ENCODE measurements around the gene FBN2.

The FBN2 gene

DNA sequence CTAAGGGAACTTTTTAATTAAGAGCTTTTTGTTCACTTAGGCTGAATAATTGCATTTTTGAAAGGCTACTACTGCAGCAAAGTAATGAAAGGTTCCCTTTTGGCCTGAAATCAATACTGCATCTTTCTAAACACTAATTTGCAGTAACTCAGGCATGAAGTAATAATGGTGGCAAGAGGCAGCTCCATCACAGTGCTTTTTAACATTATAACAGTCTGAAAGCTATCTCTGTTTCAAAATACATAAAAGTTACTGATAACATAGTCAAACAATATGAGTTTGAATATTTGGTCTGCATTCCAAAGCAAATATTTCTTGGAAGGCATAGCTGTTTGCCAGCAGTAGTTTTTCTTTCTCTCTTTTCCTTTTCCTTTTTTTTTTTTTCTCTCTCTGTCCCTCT lies 113.4 kb downstream of the FBN2 start:
- no peak overlapping the region for H3K4me2 ChIP-seq
- H3K9ac ChIP-seq = no peak overlapping the region
- TF ChIP-seq, protein P1, sequence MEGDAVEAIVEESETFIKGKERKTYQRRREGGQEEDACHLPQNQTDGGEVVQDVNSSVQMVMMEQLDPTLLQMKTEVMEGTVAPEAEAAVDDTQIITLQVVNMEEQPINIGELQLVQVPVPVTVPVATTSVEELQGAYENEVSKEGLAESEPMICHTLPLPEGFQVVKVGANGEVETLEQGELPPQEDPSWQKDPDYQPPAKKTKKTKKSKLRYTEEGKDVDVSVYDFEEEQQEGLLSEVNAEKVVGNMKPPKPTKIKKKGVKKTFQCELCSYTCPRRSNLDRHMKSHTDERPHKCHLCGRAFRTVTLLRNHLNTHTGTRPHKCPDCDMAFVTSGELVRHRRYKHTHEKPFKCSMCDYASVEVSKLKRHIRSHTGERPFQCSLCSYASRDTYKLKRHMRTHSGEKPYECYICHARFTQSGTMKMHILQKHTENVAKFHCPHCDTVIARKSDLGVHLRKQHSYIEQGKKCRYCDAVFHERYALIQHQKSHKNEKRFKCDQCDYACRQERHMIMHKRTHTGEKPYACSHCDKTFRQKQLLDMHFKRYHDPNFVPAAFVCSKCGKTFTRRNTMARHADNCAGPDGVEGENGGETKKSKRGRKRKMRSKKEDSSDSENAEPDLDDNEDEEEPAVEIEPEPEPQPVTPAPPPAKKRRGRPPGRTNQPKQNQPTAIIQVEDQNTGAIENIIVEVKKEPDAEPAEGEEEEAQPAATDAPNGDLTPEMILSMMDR (conservative IDR thresholded peaks at IDR 0.05; ENCODE audit: low read depth, low read length) = no peak
- no peaks in the 10 kb centered on the region for H3K36me3 ChIP-seq (ENCODE audit: insufficient read depth)
- no peak overlapping the region for H3K27ac ChIP-seq
- no peaks in the 10 kb centered on the region for H3K79me2 ChIP-seq (ENCODE audit: insufficient read depth, low read depth)
- H4K20me1 ChIP-seq (ENCODE audit: insufficient read depth) = no peaks in the 10 kb centered on the region
- H3K27me3 ChIP-seq (ENCODE audit: insufficient read depth, low read depth) = no peaks in the 10 kb centered on the region
- H3K4me1 ChIP-seq (ENCODE audit: low read depth, poor library complexity, severe bottlenecking) = no peaks in the 10 kb centered on the region
- no peak overlapping the region for H2AFZ ChIP-seq (ENCODE audit: low read depth)
- no peak overlapping the region for H3K4me3 ChIP-seq (IDR thresholded peaks at IDR 0.05; ENCODE audit: insufficient read depth, low read depth, low read length)

DNA sequence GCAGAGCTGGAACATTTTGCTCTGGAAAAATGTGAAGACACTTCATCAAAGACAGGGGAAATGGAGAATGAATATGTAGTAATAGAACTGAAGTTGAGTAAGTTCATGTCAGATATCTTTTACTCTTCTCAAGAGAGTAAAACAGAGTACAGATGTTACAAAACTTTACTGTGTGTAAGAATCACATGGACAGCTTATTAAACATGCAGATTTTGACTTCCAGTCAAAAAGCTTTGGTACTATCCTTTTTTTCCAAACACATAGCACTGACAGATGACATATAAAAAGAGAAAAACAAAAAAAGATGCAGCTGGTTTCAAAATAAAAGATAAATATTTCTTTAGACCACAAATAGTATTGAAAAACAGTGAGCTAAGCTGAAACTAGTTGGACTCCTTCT lies 115.4 kb downstream of the FBN2 start:
- Histone ChIP-seq H3K4me1 (ENCODE audit: low read depth, poor library complexity, severe bottlenecking) (no peaks in the 10 kb centered on the region), H2AFZ (ENCODE audit: low read depth) (no peak overlapping the region), H3K36me3 (ENCODE audit: insufficient read depth) (no peaks in the 10 kb centered on the region), H3K27ac (no peak overlapping the region), H3K4me3 (IDR thresholded peaks at IDR 0.05; ENCODE audit: insufficient read depth, low read depth, low read length) (no peak overlapping the region), H3K27me3 (ENCODE audit: insufficient read depth, low read depth) (no peaks in the 10 kb centered on the region), H3K4me2 (no peak overlapping the region), H3K9ac (no peak overlapping the region), H4K20me1 (ENCODE audit: insufficient read depth) (no peaks in the 10 kb centered on the region), H3K79me2 (ENCODE audit: insufficient read depth, low read depth) (no peaks in the 10 kb centered on the region)
- TF ChIP-seq, protein P1 (conservative IDR thresholded peaks at IDR 0.05; ENCODE audit: low read depth, low read length) = no peak

DNA sequence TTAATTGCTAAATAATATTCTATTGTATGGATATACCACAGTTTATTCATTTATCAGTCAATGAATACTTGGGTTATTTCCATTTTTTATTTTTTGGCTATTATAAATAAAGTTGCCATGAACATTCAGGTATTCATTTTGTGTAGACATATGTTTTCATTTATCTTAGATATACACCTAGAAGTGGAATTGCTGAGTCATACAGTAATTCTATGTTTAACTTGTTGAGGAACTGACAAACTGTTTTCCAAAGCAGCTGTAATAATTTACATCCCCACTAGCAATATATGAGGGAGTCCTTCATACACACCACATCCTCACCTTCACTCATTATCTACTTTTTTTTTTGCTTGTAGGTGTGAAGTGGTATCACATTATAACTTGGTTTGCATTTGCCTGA lies 123.6 kb downstream of the FBN2 start:
- TF ChIP-seq, protein P1 (conservative IDR thresholded peaks at IDR 0.05; ENCODE audit: low read depth, low read length) = no peak
- no peak overlapping the region for H3K4me3 ChIP-seq (IDR thresholded peaks at IDR 0.05; ENCODE audit: insufficient read depth, low read depth, low read length)
- no peaks in the 10 kb centered on the region for H3K79me2 ChIP-seq (ENCODE audit: insufficient read depth, low read depth)
- H3K9ac ChIP-seq = no peak overlapping the region
- no peaks in the 10 kb centered on the region for H4K20me1 ChIP-seq (ENCODE audit: insufficient read depth)
- H3K36me3 ChIP-seq (ENCODE audit: insufficient read depth) = no peaks in the 10 kb centered on the region
- no peaks in the 10 kb centered on the region for H3K27me3 ChIP-seq (ENCODE audit: insufficient read depth, low read depth)
- H2AFZ ChIP-seq (ENCODE audit: low read depth) = no peak overlapping the region
- no peak overlapping the region for H3K27ac ChIP-seq
- H3K4me2 ChIP-seq = no peak overlapping the region
- H3K4me1 ChIP-seq (ENCODE audit: low read depth, poor library complexity, severe bottlenecking) = no peaks in the 10 kb centered on the region

DNA sequence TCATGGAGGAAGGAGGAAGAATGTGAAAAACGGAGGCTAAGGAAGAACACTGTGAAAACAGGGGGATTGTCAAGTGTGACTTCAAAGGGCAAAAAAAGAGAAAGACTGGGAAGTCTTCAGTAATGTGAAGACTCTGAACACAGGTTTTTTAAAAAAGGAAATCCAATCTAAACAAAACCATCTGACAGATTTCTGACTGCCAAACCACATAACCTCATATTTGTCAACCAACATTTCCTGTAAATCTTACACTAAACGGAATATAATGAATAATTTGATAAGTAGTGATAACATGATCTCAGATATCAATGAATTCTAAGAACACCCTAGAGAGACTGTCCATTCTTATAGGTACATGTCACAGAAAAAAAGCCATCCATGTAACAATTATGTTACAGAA lies 124.7 kb downstream of the FBN2 start:
- Histone ChIP-seq H3K36me3 (ENCODE audit: insufficient read depth) (no peaks in the 10 kb centered on the region), H2AFZ (ENCODE audit: low read depth) (no peak overlapping the region), H4K20me1 (ENCODE audit: insufficient read depth) (no peaks in the 10 kb centered on the region), H3K4me2 (no peak overlapping the region), H3K4me3 (IDR thresholded peaks at IDR 0.05; ENCODE audit: insufficient read depth, low read depth, low read length) (no peak overlapping the region), H3K4me1 (ENCODE audit: low read depth, poor library complexity, severe bottlenecking) (no peaks in the 10 kb centered on the region), H3K27me3 (ENCODE audit: insufficient read depth, low read depth) (no peaks in the 10 kb centered on the region), H3K9ac (no peak overlapping the region), H3K79me2 (ENCODE audit: insufficient read depth, low read depth) (no peaks in the 10 kb centered on the region), H3K27ac (no peak overlapping the region)
- TF ChIP-seq, protein P1 (conservative IDR thresholded peaks at IDR 0.05; ENCODE audit: low read depth, low read length) = no peak
